BLaER1 (cell line): Measurements from ENCODE around the gene ARHGEF28.

ENCODE experiments used
- H3K27ac ChIP-seq: shearing (Covaris generic); formaldehyde crosslinking; 2 replicates; pipeline ENCODE4 v1.8.1; 2022
- H3K27me3 ChIP-seq: shearing (Covaris generic); formaldehyde crosslinking; 2 replicates; pipeline ENCODE4 v1.8.1; 2022
- H3K36me3 ChIP-seq: shearing (Covaris generic); formaldehyde crosslinking; 2 replicates; pipeline ENCODE4 v1.8.1; 2022
- H3K4me1 ChIP-seq: shearing (Covaris generic); formaldehyde crosslinking; 2 replicates; pipeline ENCODE4 v1.8.1; 2022
- H3K4me2 ChIP-seq: shearing (Covaris generic); formaldehyde crosslinking; 2 replicates; pipeline ENCODE4 v1.8.1; 2022
- H3K4me3 ChIP-seq: shearing (Covaris generic); formaldehyde crosslinking; 2 replicates; pipeline ENCODE4 v1.8.1; 2022
- H3K9ac ChIP-seq: shearing (Covaris generic); formaldehyde crosslinking; 2 replicates; pipeline ENCODE4 v1.8.1; 2022
- H3K9me3 ChIP-seq: shearing (Covaris generic); formaldehyde crosslinking; 2 replicates; pipeline ENCODE4 v1.8.1; 2022
- H4K20me1 ChIP-seq: shearing (Covaris generic); formaldehyde crosslinking; 2 replicates; pipeline ENCODE4 v1.8.1; 2022
- Cebpa-rat ChIP-seq: shearing (Covaris generic); IDR thresholded peaks from 2 replicates; pipeline ENCODE4 v1.8.1; 2022

The ARHGEF28 gene

GRCh38 chr5:73928476-73929070 is 302.6 kb downstream of the ARHGEF28 start:
- TF ChIP-seq Cebpa-rat, result no peak
- no peaks in the 10 kb centered on the region for H4K20me1 ChIP-seq
- no peaks in the 10 kb centered on the region for H3K9me3 ChIP-seq
- no peaks in the 10 kb centered on the region for H3K4me1 ChIP-seq
- no peak overlapping the region for H3K9ac ChIP-seq
- H3K4me3 ChIP-seq, result no peak overlapping the region
- no peak overlapping the region for H3K27ac ChIP-seq
- H3K36me3 ChIP-seq, result no peaks in the 10 kb centered on the region
- no peak overlapping the region for H3K4me2 ChIP-seq
- no peaks in the 10 kb centered on the region for H3K27me3 ChIP-seq

DNA sequence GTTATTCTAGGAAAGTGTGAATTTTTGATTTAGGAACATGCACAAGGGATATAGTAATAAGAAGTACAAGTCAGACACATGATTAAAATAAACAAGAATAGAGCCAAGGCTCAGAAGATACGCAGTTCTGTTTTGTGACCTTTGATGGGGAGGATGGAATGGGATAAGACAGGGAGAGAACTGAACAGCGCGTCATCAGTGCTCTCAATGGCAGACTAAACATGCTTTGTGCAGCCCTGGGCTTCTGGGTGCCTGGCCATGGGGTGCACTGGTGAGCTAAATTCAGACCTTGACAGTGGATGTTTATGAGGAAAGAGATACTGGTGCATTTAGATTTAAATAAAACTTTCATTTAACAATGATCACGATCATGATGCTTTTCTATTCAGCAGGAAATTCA is 309.7 kb downstream of the ARHGEF28 start:
- H3K36me3 ChIP-seq, result no peaks in the 10 kb centered on the region
- no peaks in the 10 kb centered on the region for H4K20me1 ChIP-seq
- no peak overlapping the region for H3K9ac ChIP-seq
- no peaks in the 10 kb centered on the region for H3K9me3 ChIP-seq
- H3K4me2 ChIP-seq, result no peak overlapping the region
- no peak overlapping the region for H3K4me3 ChIP-seq
- H3K27me3 ChIP-seq, result no peaks in the 10 kb centered on the region
- H3K27ac ChIP-seq, result no peak overlapping the region
- TF ChIP-seq Cebpa-rat, result no peak
- H3K4me1 ChIP-seq, result no peaks in the 10 kb centered on the region

GRCh38 chr5:73938280-73938937 is 312.4 kb downstream of the ARHGEF28 start:
- H3K4me3 ChIP-seq, result no peak overlapping the region
- H3K27ac ChIP-seq, result no peak overlapping the region
- no peaks in the 10 kb centered on the region for H4K20me1 ChIP-seq
- H3K36me3 ChIP-seq, result no peaks in the 10 kb centered on the region
- no peak overlapping the region for H3K4me2 ChIP-seq
- TF ChIP-seq Cebpa-rat, result no peak
- no peak overlapping the region for H3K9ac ChIP-seq
- H3K9me3 ChIP-seq, result no peaks in the 10 kb centered on the region
- H3K4me1 ChIP-seq, result no peaks in the 10 kb centered on the region
- no peaks in the 10 kb centered on the region for H3K27me3 ChIP-seq

GRCh38 chr5:73938938-73939320 is 312.9 kb downstream of the ARHGEF28 start:
- Histone ChIP-seq H3K36me3 (no peaks in the 10 kb centered on the region), H3K4me3 (no peak overlapping the region), H3K27ac (no peak overlapping the region), H3K9ac (no peak overlapping the region), H3K4me2 (no peak overlapping the region), H3K27me3 (no peaks in the 10 kb centered on the region), H4K20me1 (no peaks in the 10 kb centered on the region), H3K9me3 (no peaks in the 10 kb centered on the region), H3K4me1 (no peaks in the 10 kb centered on the region)
- no peak for TF ChIP-seq Cebpa-rat

DNA sequence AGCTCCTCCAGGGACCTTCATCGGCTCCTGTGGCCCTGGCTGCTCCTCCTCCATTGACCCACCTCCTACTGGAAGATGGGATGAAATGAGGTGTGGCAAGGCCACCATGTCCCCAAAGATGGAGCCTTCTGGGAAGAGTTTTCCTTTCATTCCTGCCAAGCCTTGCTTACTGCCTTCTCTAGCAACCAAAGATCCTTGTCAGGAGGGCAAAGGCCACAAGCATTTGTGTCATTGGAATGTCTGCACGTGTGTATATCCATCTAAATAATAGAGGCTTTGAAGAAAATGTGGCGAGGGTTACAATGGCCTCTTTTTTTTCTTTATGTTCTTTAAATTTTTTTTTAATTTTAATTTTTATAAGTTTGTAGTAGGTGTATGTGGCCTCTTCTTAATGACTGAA is 313.6 kb downstream of the ARHGEF28 start:
- Histone ChIP-seq H3K4me1 (no peaks in the 10 kb centered on the region), H3K9me3 (no peaks in the 10 kb centered on the region), H4K20me1 (no peaks in the 10 kb centered on the region), H3K4me2 (no peak overlapping the region), H3K36me3 (no peaks in the 10 kb centered on the region), H3K27me3 (no peaks in the 10 kb centered on the region), H3K4me3 (no peak overlapping the region), H3K27ac (no peak overlapping the region), H3K9ac (no peak overlapping the region)
- TF ChIP-seq Cebpa-rat, result no peak

GRCh38 chr5:73940026-73940425 is 314.0 kb downstream of the ARHGEF28 start:
- Histone ChIP-seq H3K4me2 (no peak overlapping the region), H3K27me3 (no peaks in the 10 kb centered on the region), H4K20me1 (no peaks in the 10 kb centered on the region), H3K4me3 (no peak overlapping the region), H3K9ac (no peak overlapping the region), H3K27ac (no peak overlapping the region), H3K4me1 (no peaks in the 10 kb centered on the region), H3K9me3 (no peaks in the 10 kb centered on the region), H3K36me3 (no peaks in the 10 kb centered on the region)
- TF ChIP-seq Cebpa-rat, result no peak

DNA sequence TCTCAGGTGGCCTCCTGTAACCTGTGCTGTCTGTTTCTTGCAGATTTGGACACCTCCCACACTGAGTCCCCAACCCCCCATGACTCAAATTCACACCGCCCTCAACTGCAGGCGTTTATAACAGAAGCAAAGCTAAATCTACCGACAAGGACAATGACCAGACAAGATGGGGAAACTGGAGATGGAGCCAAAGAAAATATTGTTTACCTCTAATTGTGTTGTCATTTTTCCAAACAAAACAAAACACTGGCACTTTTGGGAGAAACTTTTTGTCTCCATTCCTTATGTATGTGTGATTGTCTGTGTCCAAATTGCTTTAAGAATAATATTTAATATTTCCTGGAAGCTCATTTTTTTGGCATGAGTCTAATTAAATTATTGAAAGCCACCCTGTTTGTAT is 314.8 kb downstream of the ARHGEF28 start:
- H3K27ac ChIP-seq, result no peak overlapping the region
- H3K27me3 ChIP-seq, result no peaks in the 10 kb centered on the region
- no peak for TF ChIP-seq Cebpa-rat
- no peak overlapping the region for H3K9ac ChIP-seq
- no peaks in the 10 kb centered on the region for H3K36me3 ChIP-seq
- H3K4me2 ChIP-seq, result no peak overlapping the region
- no peaks in the 10 kb centered on the region for H3K4me1 ChIP-seq
- no peaks in the 10 kb centered on the region for H3K9me3 ChIP-seq
- no peak overlapping the region for H3K4me3 ChIP-seq
- H4K20me1 ChIP-seq, result no peaks in the 10 kb centered on the region

DNA sequence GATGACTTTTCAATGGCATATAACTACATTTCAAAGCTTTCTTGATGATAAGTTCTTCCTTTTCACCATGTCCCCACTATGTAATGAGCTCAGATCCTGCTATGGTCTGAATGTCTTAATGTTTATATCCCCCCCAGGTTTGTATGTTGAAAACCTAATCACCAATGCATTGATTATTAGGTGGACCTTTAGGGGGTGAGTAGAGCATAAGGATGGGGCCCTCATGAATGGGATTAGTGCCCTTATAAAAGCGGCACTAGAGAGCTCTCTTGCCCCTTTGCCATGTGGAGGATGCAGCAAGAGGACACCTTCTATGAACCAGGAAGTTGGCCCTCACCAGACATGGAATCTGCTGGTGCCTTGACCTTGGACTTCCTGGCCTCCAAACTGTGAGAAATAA is 316.8 kb downstream of the ARHGEF28 start:
- TF ChIP-seq Cebpa-rat, result no peak

DNA sequence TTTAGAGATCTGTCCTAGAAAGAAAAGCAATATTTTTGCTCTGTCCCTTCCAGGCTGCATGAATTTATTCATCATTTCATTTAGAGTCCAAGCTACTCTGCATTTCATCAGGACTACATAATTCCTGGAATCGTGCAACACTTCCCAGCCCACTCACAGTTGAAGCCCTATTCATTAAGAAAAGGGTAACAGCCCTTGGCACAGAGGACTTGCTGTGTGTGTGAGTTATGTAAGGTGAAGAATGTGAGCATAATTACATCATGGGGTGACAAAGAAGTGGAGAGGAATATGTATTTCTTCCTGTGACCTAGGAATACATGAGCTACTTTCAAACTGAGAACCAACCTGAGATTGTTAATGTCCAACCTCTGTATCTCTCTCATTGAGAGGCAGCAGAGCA is 317.4 kb downstream of the ARHGEF28 start:
- Histone ChIP-seq H3K27me3 (no peaks in the 10 kb centered on the region), H3K9ac (no peak overlapping the region), H3K4me3 (no peak overlapping the region), H3K36me3 (no peaks in the 10 kb centered on the region), H3K4me2 (no peak overlapping the region), H3K27ac (no peak overlapping the region), H3K4me1 (peaks cover 9% of the 10 kb centered on the region), H3K9me3 (no peaks in the 10 kb centered on the region), H4K20me1 (no peaks in the 10 kb centered on the region)
- no peak for TF ChIP-seq Cebpa-rat

More for the DNA sequence above, 316.8 kb downstream of the ARHGEF28 start:
- no peaks in the 10 kb centered on the region for H4K20me1 ChIP-seq
- H3K4me2 ChIP-seq, result no peak overlapping the region
- H3K36me3 ChIP-seq, result no peaks in the 10 kb centered on the region
- H3K27ac ChIP-seq, result no peak overlapping the region
- H3K4me3 ChIP-seq, result no peak overlapping the region
- H3K27me3 ChIP-seq, result no peaks in the 10 kb centered on the region
- H3K9ac ChIP-seq, result no peak overlapping the region
- H3K9me3 ChIP-seq, result no peaks in the 10 kb centered on the region
- H3K4me1 ChIP-seq, result peaks cover 9% of the 10 kb centered on the region

GRCh38 chr5:73944581-73944980 is 318.6 kb downstream of the ARHGEF28 start:
- Histone ChIP-seq H3K36me3 (no peaks in the 10 kb centered on the region), H3K27ac (no peak overlapping the region), H4K20me1 (no peaks in the 10 kb centered on the region), H3K27me3 (no peaks in the 10 kb centered on the region), H3K4me3 (no peak overlapping the region), H3K4me1 (peaks cover 15% of the 10 kb centered on the region), H3K4me2 (no peak overlapping the region), H3K9me3 (no peaks in the 10 kb centered on the region), H3K9ac (no peak overlapping the region)
- no peak for TF ChIP-seq Cebpa-rat
